Suprapubic skin (tissue), 3 donors: ENCODE measurements around the gene FOXP4.

Experiments
- CTCF ChIP-seq, 2 donors: fragments of 200-600 bp in 1 of 2; fragments of 450-650 bp in 1 of 2; sonication (generic) in 1 of 2; IDR thresholded peaks; one replicate each; pipeline ENCODE4 v1.5.1; 2016 to 2019; ENCODE audit warnings: antibody characterized with exemption in 2 of 2, mild to moderate bottlenecking in 1 of 2, moderate library complexity in 1 of 2
- POLR2AphosphoS5 ChIP-seq, 3 donors: sonication (generic); formaldehyde crosslinking; IDR thresholded peaks; one replicate each; pipeline ENCODE4 v1.6.1; 2017; ENCODE audit warnings: antibody characterized with exemption in 3 of 3

GRCh38 chr6:41644297-41644879 is 98.2 kb downstream of the FOXP4 start:
- TF ChIP-seq POLR2AphosphoS5 (IDR thresholded peaks at IDR 0.05) (no peak), CTCF (IDR thresholded peaks at IDR 0.05) (no peak)
